PFSK-1 (cell line): ENCODE data around the gene CPXCR1. TPM values are rescaled to one million over a fixed set of nuclear protein-coding genes. Genes with fewer than 3 reads are reported as not detected.

Experiments
- FOXP2 ChIP-seq: optimal IDR thresholded peaks from 2 replicates; pipeline ENCODE3; 2011; ENCODE audit warnings: borderline replicate concordance, control low read depth, inconsistent platforms; ENCODE audit not compliant: insufficient read depth; ENCODE audit errors: extremely low read length, extremely low read depth
- POLR2AphosphoS5 ChIP-seq: IDR thresholded peaks from 2 replicates; pipeline ENCODE4 v1.6.1; 2012; ENCODE audit warnings: low read depth, mild to moderate bottlenecking, control low read depth, low read length, moderate library complexity
- SIN3A ChIP-seq: IDR thresholded peaks from 2 replicates; pipeline ENCODE4 v1.6.1; 2012; ENCODE audit warnings: mild to moderate bottlenecking, low read length, moderate library complexity, borderline replicate concordance; ENCODE audit not compliant: insufficient read depth
- TAF1 ChIP-seq: IDR thresholded peaks from 2 replicates; pipeline ENCODE4 v1.6.1; 2012; ENCODE audit warnings: low read length, control low read depth, borderline replicate concordance; ENCODE audit not compliant: insufficient read depth
- polyA plus RNA-seq: library from polyadenylated mRNA; unstranded; fragments of >200 nt; gene quantifications from one replicate; pipeline ENCODE4 v1.2.1, GENCODE V29; 2012; ENCODE audit warnings: low read depth, missing spikeins; ENCODE audit not compliant: insufficient read length
- TF ChIP-seq, protein P1 (sequence below), 2 experiments: IDR thresholded peaks; 2 replicates each; pipeline versions ENCODE4 v1.6.1 to v1.8.0; 2011 to 2012; ENCODE audit warnings: low read depth in 2 of 2, low read length in 2 of 2, control low read depth in 1 of 2, inconsistent platforms in 1 of 2, mild to moderate bottlenecking in 1 of 2, moderate library complexity in 1 of 2; ENCODE audit not compliant: insufficient read depth in 1 of 2

Gene CPXCR1
- polyA plus RNA-seq, result not detected

DNA sequence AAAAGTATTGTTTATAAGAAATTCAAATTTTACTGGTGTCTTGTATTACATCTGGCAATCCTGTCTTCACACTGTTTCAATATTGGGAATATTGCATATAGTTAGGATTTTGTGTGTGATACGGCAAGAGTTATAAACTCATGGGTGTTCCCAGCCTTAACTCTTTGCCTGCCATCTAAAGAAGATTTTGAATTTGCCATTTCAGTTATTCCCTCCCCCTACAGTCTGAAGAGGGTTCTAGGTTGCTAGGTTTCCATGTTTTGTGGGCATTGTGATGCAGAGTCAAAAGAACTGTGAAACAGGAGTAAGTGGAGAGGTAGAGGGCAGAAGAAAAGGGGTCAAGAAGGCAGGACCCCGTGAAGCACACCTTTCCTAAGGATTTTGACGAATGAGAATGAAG lies at the start of gene CPXCR1:
TSS of gene CPXCR1 (plus strand) at position 301 of the 400 bp plus-strand sequence. CDS start 6,190 bp downstream, outside the sequence.
- TF ChIP-seq, protein P1, sequence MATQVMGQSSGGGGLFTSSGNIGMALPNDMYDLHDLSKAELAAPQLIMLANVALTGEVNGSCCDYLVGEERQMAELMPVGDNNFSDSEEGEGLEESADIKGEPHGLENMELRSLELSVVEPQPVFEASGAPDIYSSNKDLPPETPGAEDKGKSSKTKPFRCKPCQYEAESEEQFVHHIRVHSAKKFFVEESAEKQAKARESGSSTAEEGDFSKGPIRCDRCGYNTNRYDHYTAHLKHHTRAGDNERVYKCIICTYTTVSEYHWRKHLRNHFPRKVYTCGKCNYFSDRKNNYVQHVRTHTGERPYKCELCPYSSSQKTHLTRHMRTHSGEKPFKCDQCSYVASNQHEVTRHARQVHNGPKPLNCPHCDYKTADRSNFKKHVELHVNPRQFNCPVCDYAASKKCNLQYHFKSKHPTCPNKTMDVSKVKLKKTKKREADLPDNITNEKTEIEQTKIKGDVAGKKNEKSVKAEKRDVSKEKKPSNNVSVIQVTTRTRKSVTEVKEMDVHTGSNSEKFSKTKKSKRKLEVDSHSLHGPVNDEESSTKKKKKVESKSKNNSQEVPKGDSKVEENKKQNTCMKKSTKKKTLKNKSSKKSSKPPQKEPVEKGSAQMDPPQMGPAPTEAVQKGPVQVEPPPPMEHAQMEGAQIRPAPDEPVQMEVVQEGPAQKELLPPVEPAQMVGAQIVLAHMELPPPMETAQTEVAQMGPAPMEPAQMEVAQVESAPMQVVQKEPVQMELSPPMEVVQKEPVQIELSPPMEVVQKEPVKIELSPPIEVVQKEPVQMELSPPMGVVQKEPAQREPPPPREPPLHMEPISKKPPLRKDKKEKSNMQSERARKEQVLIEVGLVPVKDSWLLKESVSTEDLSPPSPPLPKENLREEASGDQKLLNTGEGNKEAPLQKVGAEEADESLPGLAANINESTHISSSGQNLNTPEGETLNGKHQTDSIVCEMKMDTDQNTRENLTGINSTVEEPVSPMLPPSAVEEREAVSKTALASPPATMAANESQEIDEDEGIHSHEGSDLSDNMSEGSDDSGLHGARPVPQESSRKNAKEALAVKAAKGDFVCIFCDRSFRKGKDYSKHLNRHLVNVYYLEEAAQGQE (IDR thresholded peaks at IDR 0.05; ENCODE audit: insufficient read depth in 1 of 2, low read depth in 2 of 2, low read length in 2 of 2), result no peak
- no peak for TF ChIP-seq SIN3A
- no peak for TF ChIP-seq POLR2AphosphoS5
- no peak for TF ChIP-seq TAF1
- no peak for TF ChIP-seq FOXP2

DNA sequence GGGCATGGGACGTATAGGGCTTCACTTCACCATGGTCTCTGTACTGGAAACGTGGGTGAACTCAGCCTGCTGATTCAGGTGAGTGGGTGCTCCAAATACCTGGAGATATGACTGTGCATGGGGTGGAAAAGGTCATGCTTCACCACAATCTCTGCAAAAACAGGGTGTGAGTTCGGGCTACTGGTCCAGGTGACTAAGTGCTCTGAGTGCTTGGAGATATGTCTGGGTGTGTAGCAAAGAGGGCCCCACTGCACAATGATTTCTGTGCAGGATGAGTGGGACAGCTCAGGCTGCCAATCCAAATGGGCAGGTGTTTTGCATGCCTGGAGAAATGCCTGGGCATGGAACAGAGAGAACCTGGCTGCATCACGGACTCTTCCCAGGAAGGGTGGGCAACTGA lies 11.2 kb upstream of the CPXCR1 start:
- TF ChIP-seq FOXP2 (no peak), SIN3A (no peak), TAF1 (no peak), POLR2AphosphoS5 (no peak)
- TF ChIP-seq, protein P1 (IDR thresholded peaks at IDR 0.05; ENCODE audit: insufficient read depth in 1 of 2, low read depth in 2 of 2, low read length in 2 of 2), result no peak

- TF ChIP-seq SIN3A, result no peak
- no peak for TF ChIP-seq POLR2AphosphoS5
- TF ChIP-seq, protein P1 (IDR thresholded peaks at IDR 0.05; ENCODE audit: insufficient read depth in 1 of 2, low read depth in 2 of 2, low read length in 2 of 2), result no peak
Observed at GRCh38 chrX:88789825-88790224, 42.8 kb downstream of the CPXCR1 start.
